ENCODE results near the gene ANKLE2.
A peak's percentile ranks its signal among the peaks of the same experiment; 100 is the strongest.
"Not testable (repeated sequence)": the region's sequence is repeated elsewhere in the genome, so short reads cannot be mapped to it uniquely, and the experiment has no call there.

The ANKLE2 gene

DNA sequence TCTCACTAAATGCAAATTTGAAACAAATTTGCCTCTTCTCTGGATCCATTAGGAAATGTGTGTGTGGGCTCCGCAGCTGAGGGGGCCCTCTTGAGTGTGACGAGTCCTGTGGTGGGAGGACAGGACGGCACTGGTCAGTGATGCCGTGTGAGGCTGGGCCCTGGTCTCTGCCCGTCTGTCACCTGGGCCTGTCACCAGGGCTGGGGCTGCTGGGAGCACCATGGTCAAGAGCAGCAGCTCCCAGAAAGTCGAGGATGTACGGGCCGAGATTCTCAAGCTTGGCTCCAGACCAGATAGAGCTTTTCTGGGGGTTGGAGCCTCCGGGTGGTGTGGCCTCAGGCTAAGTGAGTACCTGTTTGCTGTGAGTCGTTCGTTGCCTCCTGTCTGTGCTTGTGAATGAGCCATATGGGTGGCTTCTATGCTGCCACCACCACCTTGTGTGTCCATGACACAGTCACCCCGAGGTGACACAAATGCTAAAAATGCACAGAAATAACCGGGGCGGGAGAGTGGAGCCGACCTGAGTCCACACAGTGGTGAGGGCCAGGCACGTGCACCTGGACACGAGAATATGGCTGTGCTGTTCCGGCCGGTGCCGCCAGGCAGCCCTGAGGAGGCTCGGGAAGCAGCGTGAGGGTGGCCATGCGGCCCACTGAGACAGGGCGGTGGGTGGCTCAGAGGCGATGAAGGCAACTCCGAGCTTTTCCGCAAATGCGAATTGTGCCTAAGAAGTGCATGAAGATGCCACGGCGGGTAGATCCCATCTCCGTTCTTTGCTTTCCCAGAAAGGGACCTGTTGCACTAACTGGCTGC lies 42.3 kb downstream of the ANKLE2 start:
- no peak for DNase-seq (ENCODE audit: low read depth)

DNA sequence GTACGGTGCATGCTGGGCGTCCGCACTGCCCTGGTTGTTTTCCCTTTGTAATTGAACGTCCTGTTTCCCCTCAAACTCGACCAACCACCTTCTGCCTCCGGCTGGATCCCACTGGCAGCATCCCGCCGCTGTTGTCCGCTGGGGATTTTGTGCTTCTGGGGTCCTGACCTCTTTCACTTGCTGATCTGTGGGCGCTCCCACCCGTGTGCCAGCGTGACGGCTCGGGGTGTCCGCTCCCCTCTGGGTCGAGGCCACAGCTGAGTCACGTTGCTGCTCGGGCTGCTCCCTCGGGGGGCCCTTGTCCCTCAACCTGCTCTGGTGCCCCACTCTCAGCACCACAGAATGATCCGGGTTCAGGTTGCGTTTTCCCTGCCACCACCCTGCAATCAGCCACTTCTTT lies 43.0 kb downstream of the ANKLE2 start:
- DNase-seq (ENCODE audit: low read depth): no peak

DNA sequence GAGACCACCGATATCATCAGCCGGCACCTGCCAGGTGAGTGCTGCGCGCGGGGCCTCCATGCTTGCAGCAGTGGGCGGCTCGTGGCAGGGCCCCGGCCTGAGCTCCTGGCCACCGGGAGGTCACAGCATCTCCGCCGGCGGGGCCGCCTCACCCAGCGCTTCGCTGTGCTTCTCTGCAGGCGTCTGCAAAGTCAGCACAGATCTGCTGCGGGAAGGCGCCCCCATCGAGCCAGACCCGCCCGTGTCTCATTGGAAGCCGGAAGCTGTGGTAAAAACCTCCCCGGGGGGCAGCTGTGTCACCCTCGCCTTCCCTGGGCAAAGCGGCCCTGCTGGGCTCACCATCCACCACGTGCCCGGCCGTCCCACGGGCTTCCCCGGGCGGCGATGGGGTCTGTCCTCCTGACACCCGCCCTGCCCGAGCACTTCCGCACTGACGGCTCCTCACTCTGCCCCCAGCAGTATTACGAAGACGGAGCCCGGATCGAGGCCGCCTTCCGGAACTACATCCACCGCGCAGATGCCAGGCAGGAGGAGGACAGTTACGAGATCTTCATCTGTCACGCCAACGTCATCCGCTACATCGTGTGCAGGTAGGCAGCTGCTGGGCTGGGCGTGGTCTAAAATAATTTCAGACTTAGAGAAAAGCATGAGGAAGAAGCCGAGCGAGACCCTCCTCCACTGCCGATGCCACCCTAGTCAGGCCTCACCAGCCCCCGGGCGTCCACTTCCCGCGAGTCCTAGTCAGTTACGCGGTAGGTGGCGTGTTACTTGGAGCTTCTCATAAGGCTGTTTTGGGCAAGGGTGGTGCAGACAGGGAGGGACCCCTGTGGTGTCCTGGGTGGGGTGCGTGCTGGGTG lies 43.9 kb downstream of the ANKLE2 start:
- DNase-seq (ENCODE audit: low read depth): no peak

GRCh38 chr12:132717011-132717410 lies 44.6 kb downstream of the ANKLE2 start:
- DNase-seq (ENCODE audit: low read depth): no peak

GRCh38 chr12:132716356-132716755 lies 45.3 kb downstream of the ANKLE2 start:
- DNase-seq (ENCODE audit: low read depth): no peak

DNA sequence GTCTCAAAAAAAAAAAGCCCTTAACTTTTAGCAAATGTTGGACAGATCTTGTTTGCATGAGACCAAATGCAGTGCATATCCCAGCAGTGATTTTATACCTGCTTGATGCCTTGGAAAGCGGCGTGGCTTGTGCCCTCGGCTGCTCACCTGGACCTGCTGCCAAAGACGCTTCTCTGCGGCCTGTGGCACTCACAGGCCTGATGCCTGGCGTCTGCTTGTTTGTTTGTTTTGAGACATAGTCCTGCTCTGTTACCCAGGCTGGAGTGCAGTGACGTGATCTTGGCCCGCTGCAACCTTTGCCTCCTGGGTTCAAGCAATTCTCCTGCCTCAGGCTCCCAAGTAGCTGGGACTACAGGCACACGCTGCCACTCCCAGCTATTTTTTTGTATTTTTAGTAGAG lies 45.8 kb downstream of the ANKLE2 start:
- DNase-seq (ENCODE audit: low read depth): no peak

GRCh38 chr12:132713123-132713522 lies 48.5 kb downstream of the ANKLE2 start:
- no peak for DNase-seq (ENCODE audit: low read depth)

- peak; percentile 27 for DNase-seq (ENCODE audit: low read depth)
Measured at GRCh38 chr12:132711080-132711843, 50.4 kb downstream of the ANKLE2 start.

DNA sequence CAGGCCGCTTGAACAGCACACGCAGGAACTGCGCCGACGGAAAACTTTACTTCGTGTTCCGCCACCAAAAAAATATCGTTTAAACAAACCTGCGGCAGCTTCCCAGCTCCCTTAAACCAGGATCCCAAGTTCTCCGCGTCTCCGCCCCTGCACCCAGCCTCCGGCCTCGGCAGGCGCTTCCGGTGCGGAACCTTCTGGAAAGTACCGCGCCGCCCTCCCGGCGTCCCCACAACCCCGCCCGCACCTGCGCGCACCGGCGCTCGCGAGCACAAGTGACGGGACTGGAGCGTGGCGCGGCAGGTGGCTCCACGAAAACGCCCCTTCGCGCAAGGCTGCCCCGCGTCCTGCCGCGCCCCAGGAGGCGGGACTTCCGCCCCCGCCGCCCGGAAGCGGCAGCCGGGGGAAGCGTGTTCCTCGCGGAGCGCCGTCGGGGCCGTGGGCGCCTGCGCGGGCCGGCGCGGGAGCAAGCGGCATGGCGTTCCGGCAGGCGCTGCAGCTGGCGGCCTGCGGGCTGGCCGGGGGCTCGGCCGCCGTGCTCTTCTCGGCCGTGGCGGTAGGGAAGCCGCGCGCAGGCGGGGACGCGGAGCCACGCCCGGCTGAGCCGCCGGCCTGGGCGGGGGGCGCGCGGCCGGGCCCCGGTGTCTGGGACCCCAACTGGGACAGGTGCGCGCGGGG lies 51.1 kb downstream of the ANKLE2 start, which contains the start of gene PGAM5:
Gene PGAM5 (plus strand): TSS at position 438 of the 675 bp plus-strand sequence. CDS start 35 bp downstream, at position 473.
- DNase-seq (ENCODE audit: low read depth): peak; percentile 81

DNA sequence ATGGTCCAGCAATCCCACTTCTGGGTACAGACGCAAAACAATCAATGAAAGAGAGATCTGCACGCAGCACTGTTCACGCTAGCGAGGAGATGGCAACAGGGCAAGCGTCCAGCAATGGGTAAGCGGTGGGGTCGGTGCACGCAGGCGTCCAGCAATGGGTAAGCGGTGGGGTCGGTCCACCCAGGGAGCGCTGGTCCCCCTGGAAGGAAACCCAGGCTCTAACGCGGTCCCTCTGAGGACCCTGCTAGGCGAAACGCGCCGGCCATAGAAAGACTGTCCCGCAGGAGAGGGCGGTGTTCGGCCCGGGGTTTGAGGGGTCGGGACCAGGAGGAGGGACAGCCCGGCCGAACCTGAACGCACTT lies 51.6 kb downstream of the ANKLE2 start:
- DNase-seq (ENCODE audit: low read depth): no peak

GRCh38 chr12:132708150-132708549 lies 53.5 kb downstream of the ANKLE2 start:
- DNase-seq (ENCODE audit: low read depth): no peak

DNA sequence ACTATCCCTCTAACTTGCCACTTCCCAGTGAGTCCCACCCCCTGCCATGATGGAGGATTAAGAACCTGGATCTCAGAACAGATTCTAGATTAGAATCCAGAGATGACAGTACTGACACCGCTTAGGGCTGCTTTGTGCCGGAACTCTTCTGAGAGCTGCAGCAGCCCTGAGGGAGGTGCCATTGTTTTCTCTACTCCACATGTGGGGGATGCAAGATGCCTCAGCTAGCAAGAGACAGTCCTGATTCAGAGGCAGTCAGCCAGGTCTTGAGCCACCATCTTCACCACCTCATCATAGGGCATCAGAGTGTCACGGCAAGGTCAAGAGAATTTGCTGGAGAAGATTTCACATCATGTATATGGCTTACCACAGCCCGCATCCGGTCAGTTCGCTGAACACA lies 54.4 kb downstream of the ANKLE2 start:
- no peak for DNase-seq (ENCODE audit: low read depth)

DNA sequence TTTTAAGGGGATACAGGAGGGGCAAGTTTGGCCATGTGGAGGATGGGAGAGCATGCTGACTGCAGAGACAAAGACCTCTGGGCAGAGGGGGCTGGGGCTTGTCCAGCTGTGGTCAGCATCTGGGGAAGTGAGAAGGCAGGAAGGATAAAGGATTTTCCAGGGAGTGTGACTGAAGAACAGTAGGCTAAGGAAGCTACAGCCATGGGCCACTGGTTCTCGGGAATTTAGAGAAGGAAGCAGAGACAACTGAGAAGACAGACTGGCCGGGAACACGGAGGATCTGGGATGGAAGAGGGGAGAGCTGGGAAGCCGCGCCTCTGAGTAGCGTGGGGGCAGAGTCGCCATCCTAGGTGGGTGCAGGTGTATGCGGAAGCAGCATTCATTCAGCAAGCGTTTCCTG lies 58.0 kb downstream of the ANKLE2 start:
- no peak for DNase-seq (ENCODE audit: low read depth)

DNA sequence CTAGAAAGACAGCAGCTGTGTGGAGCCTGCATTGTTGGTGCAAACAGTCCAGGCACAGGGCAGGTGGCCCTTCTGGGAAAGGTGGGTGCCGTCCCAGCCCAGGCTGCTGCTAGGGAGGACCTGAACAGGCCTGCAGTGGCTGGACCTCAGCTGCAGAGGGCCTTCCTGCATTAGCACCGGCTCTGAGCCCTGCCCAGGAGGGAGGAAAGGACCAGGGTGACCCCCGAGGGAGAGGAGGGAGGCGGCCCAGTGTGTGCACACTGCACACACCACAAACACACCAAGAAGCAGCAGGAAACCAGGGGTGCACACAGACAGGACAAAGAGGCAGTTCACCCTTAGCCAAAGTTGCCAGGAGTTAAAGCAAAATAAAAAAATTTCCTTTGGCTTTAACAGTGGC lies 59.0 kb downstream of the ANKLE2 start:
- no peak for DNase-seq (ENCODE audit: low read depth)

- peak; percentile 72 for DNase-seq (ENCODE audit: low read depth)
Measured at GRCh38 chr12:132700212-132700822, 61.3 kb downstream of the ANKLE2 start.

GRCh38 chr12:132698341-132698740 lies 63.3 kb downstream of the ANKLE2 start:
- DNase-seq (ENCODE audit: low read depth): no peak

DNA sequence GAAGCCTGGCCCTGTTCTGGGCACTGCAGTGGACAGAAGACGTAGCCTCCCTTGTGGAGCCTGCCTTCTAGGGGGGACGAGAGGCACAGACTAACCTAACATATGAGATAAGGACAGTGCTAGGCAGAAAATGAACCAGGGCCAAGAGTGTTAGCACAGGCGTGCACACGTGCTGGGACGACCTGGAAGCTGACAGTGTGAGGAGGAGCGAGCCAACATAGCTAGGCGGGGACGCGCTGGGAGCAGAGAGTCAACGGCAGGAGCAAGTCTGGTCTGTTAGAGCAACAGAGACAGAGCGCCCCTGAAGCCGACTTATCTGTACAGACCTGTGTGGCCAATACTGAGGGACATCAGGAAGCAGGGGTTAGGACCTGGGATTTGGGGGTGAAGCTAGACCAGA lies 66.2 kb downstream of the ANKLE2 start:
- no peak for DNase-seq (ENCODE audit: low read depth)

- DNase-seq (ENCODE audit: low read depth): not testable (repeated sequence)
Measured at GRCh38 chr12:132694888-132695287, 66.7 kb downstream of the ANKLE2 start.

DNA sequence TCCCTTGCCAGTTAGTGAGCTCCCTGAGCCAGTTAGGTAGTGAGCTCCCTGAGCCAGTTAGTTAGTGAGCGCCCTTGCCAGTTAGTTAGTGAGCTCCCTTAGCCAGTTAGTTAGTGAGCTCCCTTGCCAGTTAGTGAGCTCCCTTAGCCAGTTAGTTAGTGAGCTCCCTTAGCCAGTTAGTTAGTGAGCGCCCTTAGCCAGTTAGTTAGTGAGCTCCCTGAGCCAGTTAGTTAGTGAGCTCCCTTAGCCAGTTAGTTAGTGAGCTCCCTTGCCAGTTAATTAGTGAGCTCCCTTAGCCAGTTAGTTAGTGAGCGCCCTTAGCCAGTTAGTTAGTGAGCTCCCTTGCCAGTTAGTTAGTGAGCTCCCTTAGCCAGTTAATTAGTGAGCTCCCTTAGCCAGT lies 69.6 kb downstream of the ANKLE2 start:
- DNase-seq (ENCODE audit: low read depth): not testable (repeated sequence)

DNA sequence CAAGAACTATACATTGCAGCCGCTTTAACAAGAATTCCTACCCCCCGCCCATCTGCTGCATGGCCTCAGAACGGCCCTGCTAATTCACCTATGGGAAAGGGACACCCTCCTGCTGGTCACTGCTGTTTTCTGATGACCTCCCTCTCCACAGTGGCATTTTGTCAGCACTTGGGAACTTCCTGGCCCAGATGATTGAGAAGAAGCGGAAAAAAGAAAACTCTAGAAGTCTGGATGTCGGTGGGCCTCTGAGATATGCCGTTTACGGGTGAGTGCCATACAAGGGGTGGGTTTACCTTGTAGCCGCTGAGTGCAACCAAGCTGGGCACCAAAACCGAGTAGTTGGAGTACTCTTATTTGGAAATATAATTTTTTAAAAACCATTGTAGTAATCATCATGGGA lies 71.5 kb downstream of the ANKLE2 start:
- DNase-seq (ENCODE audit: low read depth): no peak

DNA sequence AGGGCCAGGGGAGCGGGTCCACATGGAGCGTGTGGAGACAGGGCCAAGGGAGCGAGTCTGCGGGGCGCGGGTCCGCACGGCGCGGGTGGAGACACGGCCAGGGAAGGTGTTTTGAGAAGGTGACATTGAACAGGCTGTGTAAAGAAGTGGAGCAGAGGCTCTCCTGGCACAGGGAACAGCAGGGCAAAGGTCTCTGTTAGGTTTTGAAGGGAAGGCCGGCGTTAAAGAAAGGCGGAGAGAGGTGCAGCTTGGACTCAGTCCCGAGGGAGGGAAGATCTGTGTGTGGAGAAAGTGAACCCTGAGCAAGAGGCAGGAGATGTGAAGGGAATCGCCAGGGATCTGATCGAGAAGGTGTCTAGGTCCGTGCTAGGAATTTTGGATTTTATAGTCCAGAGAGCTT lies 72.4 kb downstream of the ANKLE2 start:
- no peak for DNase-seq (ENCODE audit: low read depth)
